Endothelial cell of umbilical vein (primary cell): ENCODE results near the gene C4orf50. TPM values are rescaled to one million over a fixed set of nuclear protein-coding genes. Genes with fewer than 3 reads are reported as not detected.

Experiments used
- BruUV-seq: library from RNA; stranded (reverse); fragments of 400-500 nt; replicated peaks from 2 replicates; lab custom pipeline; 2021; lab: Mats Ljungman, UMichigan
- CTCF ChIA-PET: fragments of 300-600, 350-600 bp; sonication (Branson Sonifier 250); formaldehyde crosslinking; loops from one replicate; lab custom pipeline; 2021; ENCODE audit warnings: antibody characterized with exemption, inconsistent platforms; lab: Charles Lee
- POLR2A ChIA-PET: fragments of 300-600, 350-600 bp; sonication (Branson Sonifier 250); formaldehyde crosslinking; loops from one replicate; lab custom pipeline; 2021; ENCODE audit warnings: antibody characterized with exemption, inconsistent platforms; lab: Charles Lee
- DNase-seq: peaks from one replicate; pipeline ENCODE4 v3.0.0-alpha.2; 2011; ENCODE audit warnings: low read depth, low spot score
- FAIRE-seq: peaks from 2 replicates; lab custom pipeline; 2011; peaks lifted over from hg19 to GRCh38; lab: Jason Lieb, UNC
- H2AFZ ChIP-seq: 2 replicates; pipeline ENCODE4 v1.6.0; 2012; ENCODE audit warnings: low read depth, low read length, control low read depth, inconsistent platforms
- H3K27ac ChIP-seq: 2 replicates; pipeline ENCODE4 v1.5.1; 2011; ENCODE audit warnings: low read depth, mild to moderate bottlenecking, control low read depth, low read length, moderate library complexity; ENCODE audit not compliant: insufficient read depth
- H3K27me3 ChIP-seq, 2 experiments: 2 replicates each; pipeline versions ENCODE4 v1.6.0 to v1.6.1; 2011; ENCODE audit warnings: low read length in 2 of 2, mixed read lengths in 1 of 2; ENCODE audit not compliant: control insufficient read depth in 2 of 2, insufficient read depth in 2 of 2
- H3K36me3 ChIP-seq, 2 experiments: 2 replicates in 1 of 2; 3 replicates in 1 of 2; pipeline ENCODE4 v1.5.1; 2011; ENCODE audit warnings: low read length in 2 of 2, mild to moderate bottlenecking in 1 of 2, moderate library complexity in 1 of 2; ENCODE audit not compliant: control insufficient read depth in 2 of 2, insufficient read depth in 2 of 2; ENCODE audit errors: extremely low read depth in 1 of 2
- H3K4me1 ChIP-seq: 3 replicates; pipeline ENCODE4 v1.5.1; 2011; ENCODE audit warnings: mild to moderate bottlenecking, low read length; ENCODE audit not compliant: control insufficient read depth, insufficient read depth; ENCODE audit errors: extremely low read depth
- H3K4me2 ChIP-seq: 2 replicates; pipeline ENCODE4 v1.6.1; 2011; ENCODE audit warnings: low read length, control low read depth, mixed read lengths; ENCODE audit not compliant: insufficient read depth
- H3K4me3 ChIP-seq, 3 experiments: fragments of 200-600 bp in 1 of 3; sonication (generic), shearing (Covaris generic) in 1 of 3; replicated peaks in 1 of 3; 2 replicates each; pipeline ENCODE4 v1.5.1; 2011 to 2016; ENCODE audit warnings: control low read depth in 3 of 3, low read length in 3 of 3, mild to moderate bottlenecking in 2 of 3, inconsistent platforms in 1 of 3, low read depth in 1 of 3, moderate library complexity in 1 of 3; ENCODE audit not compliant: insufficient read depth in 1 of 3
- H3K79me2 ChIP-seq: 2 replicates; pipeline ENCODE4 v1.6.0; 2012; ENCODE audit warnings: low read length, inconsistent platforms; ENCODE audit not compliant: control insufficient read depth, insufficient read depth
- H3K9ac ChIP-seq: replicated peaks from 2 replicates; pipeline ENCODE3; 2011; ENCODE audit warnings: low read length, control low read depth; ENCODE audit not compliant: insufficient read depth; ENCODE audit errors: extremely low read depth
- H3K9me1 ChIP-seq: replicated peaks from 3 replicates; pipeline ENCODE4 v1.6.0; 2011; ENCODE audit warnings: mild to moderate bottlenecking, low read length; ENCODE audit not compliant: control insufficient read depth, insufficient read depth; ENCODE audit errors: extremely low read depth
- H3K9me3 ChIP-seq: replicated peaks from 2 replicates; pipeline ENCODE4 v1.5.1; 2012; ENCODE audit warnings: low read length, inconsistent platforms; ENCODE audit not compliant: control insufficient read depth, insufficient read depth
- H4K20me1 ChIP-seq: replicated peaks from 2 replicates; pipeline ENCODE3; 2011; ENCODE audit warnings: mild to moderate bottlenecking, low read length; ENCODE audit not compliant: control insufficient read depth, insufficient read depth; ENCODE audit errors: extremely low read depth
- EZH2 ChIP-seq: IDR thresholded peaks from 2 replicates; pipeline ENCODE4 v1.6.1; 2012; ENCODE audit warnings: borderline replicate concordance, low read depth, mild to moderate bottlenecking, moderate library complexity, low read length, inconsistent platforms; ENCODE audit not compliant: severe bottlenecking
- FOS ChIP-seq: IDR thresholded peaks from 2 replicates; pipeline ENCODE4 v1.6.1; 2011; ENCODE audit warnings: mild to moderate bottlenecking, low read length, moderate library complexity, borderline replicate concordance; ENCODE audit not compliant: insufficient read depth
- GATA2 ChIP-seq: IDR thresholded peaks from 2 replicates; pipeline ENCODE4 v1.7.0; 2011; ENCODE audit warnings: low read depth, mild to moderate bottlenecking, moderate library complexity, mixed read lengths, low read length; ENCODE audit not compliant: insufficient read length, insufficient read depth
- JUN ChIP-seq: IDR thresholded peaks from 2 replicates; pipeline ENCODE4 v1.6.1; 2011; ENCODE audit warnings: borderline replicate concordance, low read depth; ENCODE audit not compliant: insufficient read length, insufficient read depth
- MAX ChIP-seq: IDR thresholded peaks from 2 replicates; pipeline ENCODE4 v1.6.1; 2011; ENCODE audit not compliant: insufficient read depth, insufficient read length
- MYC ChIP-seq: IDR thresholded peaks from one replicate; pipeline ENCODE4 v1.6.1; 2011; ENCODE audit warnings: mild to moderate bottlenecking, low read depth, low read length
- POLR2A ChIP-seq: IDR thresholded peaks from 2 replicates; pipeline ENCODE4 v1.6.1; 2012; ENCODE audit warnings: low read depth, mild to moderate bottlenecking, control low read depth, low read length
- POLR2AphosphoS5 ChIP-seq: IDR thresholded peaks from 2 replicates; pipeline ENCODE4 v1.6.1; 2012; ENCODE audit warnings: low read depth, mild to moderate bottlenecking, control low read depth, low read length, moderate library complexity; ENCODE audit not compliant: insufficient read depth
- dilution Hi-C: fragments of 300-500 bp; cut with MboI; formaldehyde crosslinking; loops from one replicate; pipeline ENCODE4 v1.15.0; 2019; ENCODE audit warnings: low sequenced_read_pairs; ENCODE audit not compliant: extremely low pct_ligation_motif_present
- intact Hi-C: fragments of 100-400 bp; cut with micrococcal nuclease; formaldehyde crosslinking; loops from one replicate; pipeline ENCODE4 v1.10.0; 2022
- microRNA counts: library from miRNA; unstranded; fragments of <30 nt; microRNA quantifications from one replicate; lab custom pipeline; 2016
- microRNA-seq: library from miRNA; unstranded; fragments of <30 nt; microRNA quantifications from one replicate; pipeline ENCODE4 v1.2.0, GENCODE V29; 2021; ENCODE audit warnings: borderline number of aligned reads, borderline replicate concordance
- polyA plus RNA-seq, 4 experiments: library from polyadenylated mRNA; depleted of rRNA in 3 of 4; stranded (reverse) in 3 of 4; unstranded in 1 of 4; fragments of >200 nt; gene quantifications; 2 replicates each; pipeline versions ENCODE4 v1.2.1 to v1.2.3, GENCODE V29; 2011 to 2012; ENCODE audit warnings: missing spikeins in 1 of 4
- small RNA-seq: library from RNA; depleted of rRNA; stranded (forward); fragments of <200 nt; gene quantifications from one replicate; pipeline ENCODE3, GENCODE V24; 2012; ENCODE audit warnings: low replicate concordance, low read depth; ENCODE audit not compliant: insufficient read depth, insufficient read length
- total RNA-seq: library from RNA; stranded (reverse); gene quantifications from 2 replicates; pipeline ENCODE4 v1.2.3, GENCODE V29; 2021
- TF ChIP-seq, protein P1 (sequence below), 2 donors: IDR thresholded peaks; 1 replicate in 1 of 2; 2 replicates in 1 of 2; pipeline ENCODE4 v1.5.1; 2011; ENCODE audit warnings: low read length in 2 of 2, mild to moderate bottlenecking in 2 of 2, moderate library complexity in 2 of 2, control low read depth in 1 of 2, inconsistent platforms in 1 of 2, low read depth in 1 of 2; ENCODE audit not compliant: insufficient read depth in 1 of 2; ENCODE audit errors: extremely low read depth in 1 of 2

Gene C4orf50
- total and polyA plus RNA-seq, 2 donors (not counting 3 experiments of a cell fraction or from before 2014, with no cell fraction given), result not detected

DNA sequence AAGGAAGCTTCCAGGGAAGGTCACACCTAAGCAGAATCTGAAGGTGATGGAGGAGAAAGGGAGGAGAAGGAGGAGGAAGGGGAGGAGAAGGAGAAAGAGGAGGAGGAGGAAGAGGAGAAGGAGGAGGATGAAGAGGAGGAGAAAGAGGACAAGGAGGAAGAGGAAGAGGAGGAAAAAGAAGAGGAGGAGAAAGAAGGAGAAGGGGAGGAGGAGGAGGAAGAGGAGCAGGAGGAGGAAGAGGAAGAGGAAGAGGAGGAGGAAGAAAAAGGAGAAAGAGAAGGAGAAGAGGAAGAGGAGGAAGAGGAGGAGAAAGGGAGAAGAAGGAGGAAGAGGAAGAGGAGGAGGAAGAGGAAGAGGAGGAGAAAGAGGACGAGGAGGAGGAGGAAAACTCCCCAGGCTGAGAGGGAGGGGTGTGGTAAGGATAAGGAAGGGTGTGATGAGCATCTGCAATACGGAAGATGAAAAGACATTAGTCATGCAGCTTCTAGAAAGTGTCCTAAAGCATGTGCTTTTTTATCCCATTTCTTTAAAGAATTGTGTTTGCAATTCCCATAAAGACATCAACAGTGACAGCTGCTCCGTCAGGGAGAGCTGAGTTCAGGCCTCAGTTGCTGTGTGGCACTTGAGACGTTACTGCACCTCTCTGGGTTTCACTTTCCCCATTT is 166.5 kb downstream of the C4orf50 start:
- intact Hi-C loops, result no loop called here
- Histone ChIP-seq H3K4me2 (no peak overlapping the region), H3K4me3 (no peak overlapping the region), H2AFZ (no peak overlapping the region), H3K36me3 (no peaks in the 10 kb centered on the region), H3K9me3 (no peaks in the 10 kb centered on the region), H3K79me2 (no peaks in the 10 kb centered on the region), H3K9me1 (no peaks in the 10 kb centered on the region), H3K27ac (no peak overlapping the region), H4K20me1 (no peaks in the 10 kb centered on the region), H3K27me3 (no peaks in the 10 kb centered on the region), H3K4me1 (no peaks in the 10 kb centered on the region), H3K9ac (no peak overlapping the region)
- DNase-seq, result no peak
- no peak for TF ChIP-seq MAX
- TF ChIP-seq POLR2A, result no peak
- TF ChIP-seq, protein P1, sequence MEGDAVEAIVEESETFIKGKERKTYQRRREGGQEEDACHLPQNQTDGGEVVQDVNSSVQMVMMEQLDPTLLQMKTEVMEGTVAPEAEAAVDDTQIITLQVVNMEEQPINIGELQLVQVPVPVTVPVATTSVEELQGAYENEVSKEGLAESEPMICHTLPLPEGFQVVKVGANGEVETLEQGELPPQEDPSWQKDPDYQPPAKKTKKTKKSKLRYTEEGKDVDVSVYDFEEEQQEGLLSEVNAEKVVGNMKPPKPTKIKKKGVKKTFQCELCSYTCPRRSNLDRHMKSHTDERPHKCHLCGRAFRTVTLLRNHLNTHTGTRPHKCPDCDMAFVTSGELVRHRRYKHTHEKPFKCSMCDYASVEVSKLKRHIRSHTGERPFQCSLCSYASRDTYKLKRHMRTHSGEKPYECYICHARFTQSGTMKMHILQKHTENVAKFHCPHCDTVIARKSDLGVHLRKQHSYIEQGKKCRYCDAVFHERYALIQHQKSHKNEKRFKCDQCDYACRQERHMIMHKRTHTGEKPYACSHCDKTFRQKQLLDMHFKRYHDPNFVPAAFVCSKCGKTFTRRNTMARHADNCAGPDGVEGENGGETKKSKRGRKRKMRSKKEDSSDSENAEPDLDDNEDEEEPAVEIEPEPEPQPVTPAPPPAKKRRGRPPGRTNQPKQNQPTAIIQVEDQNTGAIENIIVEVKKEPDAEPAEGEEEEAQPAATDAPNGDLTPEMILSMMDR (IDR thresholded peaks at IDR 0.05; ENCODE audit: extremely low read depth in 1 of 2, insufficient read depth in 1 of 2, low read depth in 1 of 2, low read length in 2 of 2), result no peak
- TF ChIP-seq EZH2, result no peak
- no peak for TF ChIP-seq FOS
- no peak for TF ChIP-seq POLR2AphosphoS5
- TF ChIP-seq GATA2, result no peak
- TF ChIP-seq MYC, result no peak
- TF ChIP-seq JUN, result no peak
- ChIA-PET CTCF (no interaction called here), POLR2A (no interaction called here)
- BruUV-seq, result no TSS peak
- no peak for FAIRE-seq
- dilution Hi-C loops, result no loop called here

MicroRNA genes within 50 kb of the gene (microRNA counts, 767-probe panel; counts per million panel counts)
- microRNA hsa-miR-378d (lab: Ali Mortazavi, UCI), result 723 counts per million, percentile 96 among the panel's probes with 10 or more counts

Small RNA genes lying within 50 kb of the gene (microRNA-seq; reads per million reads assigned to microRNA genes)
- gene MIR378D1, result not detected

Small RNA genes lying within 50 kb of the gene (small RNA-seq; reads per million reads assigned to genes)
- gene MIR378D1, result not detected

Other genes starting within 250 kb of the C4orf50 start
- not detected in 2 replicates for gene CRMP1, start 125.3 kb downstream of the C4orf50 start, total RNA-seq
- gene CRMP1, start 125.3 kb downstream of the C4orf50 start, polyA plus RNA-seq, result 0.06 TPM in 2 replicates
- not detected in 2 replicates for gene JAKMIP1, start 182.1 kb upstream of the C4orf50 start, total RNA-seq
- not detected in 2 replicates for gene JAKMIP1, start 182.1 kb upstream of the C4orf50 start, polyA plus RNA-seq